ENCODE results near the gene ARMH3.

ARMH3 gene

GRCh38 chr10:101938305-101939007 lies 117.5 kb downstream of the ARMH3 start:
- H3K27ac ChIP-seq: no peak overlapping the region
- TF ChIP-seq ZFX (IDR thresholded peaks at IDR 0.05; ENCODE audit: borderline replicate concordance) (no peak), CTCF (IDR thresholded peaks at IDR 0.05) (no peak)

- H3K27ac ChIP-seq: no peak overlapping the region
- no peak for TF ChIP-seq CTCF (IDR thresholded peaks at IDR 0.05)
- no peak for TF ChIP-seq ZFX (IDR thresholded peaks at IDR 0.05; ENCODE audit: borderline replicate concordance)
These were observed 120.5 kb downstream of the ARMH3 start for GRCh38 chr10:101935431-101935830.

- H3K27ac ChIP-seq: no peak overlapping the region
These were observed 121.2 kb downstream of the ARMH3 start for GRCh38 chr10:101934686-101935305.

GRCh38 chr10:101933976-101934375 lies 122.0 kb downstream of the ARMH3 start:
- no peak overlapping the region for H3K27ac ChIP-seq
- TF ChIP-seq ZFX (IDR thresholded peaks at IDR 0.05; ENCODE audit: borderline replicate concordance) (no peak), CTCF (IDR thresholded peaks at IDR 0.05) (no peak)

More at GRCh38 chr10:101934686-101935305, 121.2 kb downstream of the ARMH3 start:
- no peak for TF ChIP-seq ZFX (IDR thresholded peaks at IDR 0.05; ENCODE audit: borderline replicate concordance)
- no peak for TF ChIP-seq CTCF (IDR thresholded peaks at IDR 0.05)

- no peak overlapping the region for H3K27ac ChIP-seq
- no peak for TF ChIP-seq CTCF (IDR thresholded peaks at IDR 0.05)
- TF ChIP-seq ZFX (IDR thresholded peaks at IDR 0.05; ENCODE audit: borderline replicate concordance): no peak
These were observed 123.8 kb downstream of the ARMH3 start for GRCh38 chr10:101932183-101932582.

GRCh38 chr10:101925027-101925426 lies 130.9 kb downstream of the ARMH3 start:
- no peak overlapping the region for H3K27ac ChIP-seq
- TF ChIP-seq CTCF (IDR thresholded peaks at IDR 0.05): no peak
- TF ChIP-seq ZFX (IDR thresholded peaks at IDR 0.05; ENCODE audit: borderline replicate concordance): no peak

GRCh38 chr10:101923256-101923655 lies 132.7 kb downstream of the ARMH3 start:
- TF ChIP-seq CTCF (IDR thresholded peaks at IDR 0.05) (no peak), ZFX (IDR thresholded peaks at IDR 0.05; ENCODE audit: borderline replicate concordance) (no peak)
- no peak overlapping the region for H3K27ac ChIP-seq

All from 22Rv1 (cell line).